Panc1 (cell line): ENCODE results near the gene NUB1. TPM values are rescaled to one million over a fixed set of nuclear protein-coding genes. Genes with fewer than 3 reads are reported as not detected.
A peak's percentile ranks its signal among the peaks of the same experiment; 100 is the strongest.

Experiments
- ATAC-seq: fragments of 200-7000 bp; cut with Tn5 transposase; 2 replicates; pipeline ENCODE4 v1.9.1; 2020; ENCODE audit warnings: mild to moderate bottlenecking, moderate library complexity
- BruUV-seq: library from RNA; stranded (reverse); fragments of 400-500 nt; replicated peaks from 2 replicates; lab custom pipeline; 2021; lab: Mats Ljungman, UMichigan
- CTCF ChIA-PET: fragments of 300-600 bp; sonication (Branson Sonifier 250); formaldehyde crosslinking; loops from one replicate; lab custom pipeline; 2022; ENCODE audit warnings: antibody characterized with exemption; lab: Charles Lee
- POLR2A ChIA-PET: fragments of 300-600 bp; sonication (Branson Sonifier 250); formaldehyde crosslinking; loops from one replicate; lab custom pipeline; 2022; ENCODE audit warnings: antibody characterized with exemption; lab: Charles Lee
- DNase-seq: peaks from one replicate; pipeline ENCODE4 v3.0.0-alpha.2; 2010; ENCODE audit warnings: low read depth, low spot score
- H3K27ac ChIP-seq: 2 replicates; pipeline ENCODE4 v1.5.1; 2011; ENCODE audit warnings: mild to moderate bottlenecking, low read length, inconsistent platforms
- H3K27me3 ChIP-seq: fragments of 200-500 bp; sonication (Bioruptor generic); 2 replicates; pipeline ENCODE4 v1.6.0; 2014; ENCODE audit warnings: low read length, inconsistent platforms; ENCODE audit not compliant: control insufficient read depth, insufficient read depth
- H3K36me3 ChIP-seq: fragments of 200-500 bp; sonication (Bioruptor generic); 2 replicates; pipeline ENCODE4 v1.5.1; 2014; ENCODE audit warnings: inconsistent platforms, mild to moderate bottlenecking, low read length, moderate library complexity; ENCODE audit not compliant: control insufficient read depth, insufficient read depth
- H3K4me1 ChIP-seq: 2 replicates; pipeline ENCODE4 v1.5.1; 2011; ENCODE audit warnings: inconsistent platforms, mild to moderate bottlenecking, low read length, moderate library complexity; ENCODE audit not compliant: control insufficient read depth, insufficient read depth
- H3K4me3 ChIP-seq, 2 experiments: 2 replicates each; pipeline ENCODE4 v1.5.1; 2011 to 2012; ENCODE audit warnings: low read depth in 2 of 2, low read length in 2 of 2, mild to moderate bottlenecking in 2 of 2, inconsistent platforms in 1 of 2, moderate library complexity in 1 of 2
- H3K9me3 ChIP-seq: fragments of 200-500 bp; sonication (Bioruptor generic); 2 replicates; pipeline ENCODE4 v1.5.1; 2014; ENCODE audit warnings: low read depth, mild to moderate bottlenecking, inconsistent platforms, low read length, moderate library complexity; ENCODE audit not compliant: control insufficient read depth, insufficient read depth
- CTCF ChIP-seq: fragments of 450-650 bp; IDR thresholded peaks from 2 replicates; pipeline ENCODE4 v1.5.1; 2017; ENCODE audit warnings: mild to moderate bottlenecking
- POLR2AphosphoS5 ChIP-seq: IDR thresholded peaks from 2 replicates; pipeline ENCODE4 v1.6.1; 2012; ENCODE audit warnings: mild to moderate bottlenecking, low read depth, low read length, moderate library complexity
- REST ChIP-seq, 2 experiments: IDR thresholded peaks; 2 replicates each; pipeline ENCODE4 v1.6.1; 2011 to 2012; ENCODE audit warnings: low read depth in 2 of 2, control low read depth in 1 of 2, low read length in 1 of 2, mild to moderate bottlenecking in 1 of 2, moderate library complexity in 1 of 2; ENCODE audit not compliant: insufficient read depth in 1 of 2
- SIN3A ChIP-seq: IDR thresholded peaks from 2 replicates; pipeline ENCODE4 v1.6.1; 2012; ENCODE audit warnings: low read depth, mild to moderate bottlenecking, low read length, moderate library complexity, borderline replicate concordance; ENCODE audit not compliant: insufficient read depth
- TCF7L2 ChIP-seq: IDR thresholded peaks from 2 replicates; pipeline ENCODE4 v1.6.1; 2011; ENCODE audit warnings: mild to moderate bottlenecking, low read depth, low read length, inconsistent platforms
- in situ Hi-C: cut with HindIII; loops from 2 replicates; pipeline ENCODE4 v1.10.0; 2016; ENCODE audit warnings: low sequenced_read_pairs, low pct_unique_long_range_greater_than_20kb
- intact Hi-C: fragments of 100-400 bp; cut with micrococcal nuclease; formaldehyde crosslinking; loops from one replicate; pipeline ENCODE4 v1.10.0; 2022; ENCODE audit not compliant: unreplicated experiment
- total RNA-seq: library from RNA; stranded (reverse); gene quantifications from one replicate; pipeline ENCODE4 v1.2.1, GENCODE V29; 2021; ENCODE audit not compliant: unreplicated experiment

NUB1 gene
- total RNA-seq, 1 experiment from 2014 or later: 50.5 TPM

GRCh38 chr7:151342102-151342646, 562 bp downstream of the NUB1 start:
- in situ Hi-C loops: no loop called here
- peak overlapping the region; percentile 70 to 90 for H3K4me3 ChIP-seq
- no peak for ATAC-seq
- peak overlapping the region; percentile 88 for H3K27ac ChIP-seq
- ChIA-PET POLR2A (interaction anchor here (0.9 kb wide), 1 partner anchor 20 kb away, joined by 3 read pairs; no protein-coding TSS in a partner anchor), CTCF (interaction anchor here (0.6 to 1.7 kb wide), 3 partner anchors 8 to 54 kb away, joined by 3 to 9 read pairs (median 7); no protein-coding TSS in a partner anchor)
- TF ChIP-seq CTCF (no peak), SIN3A (no peak), REST (IDR thresholded peaks at IDR 0.05; ENCODE audit: insufficient read depth in 1 of 2, low read depth in 2 of 2, low read length in 1 of 2) (no peak), POLR2AphosphoS5 (no peak), TCF7L2 (no peak)
- DNase-seq: no peak
- peaks cover 13% of the 10 kb centered on the region; the same call in 1 of the 2 replicates for H3K36me3 ChIP-seq
- no peaks in the 10 kb centered on the region for H3K9me3 ChIP-seq
- no peaks in the 10 kb centered on the region for H3K27me3 ChIP-seq
- intact Hi-C loops: no loop called here
- no TSS peak for BruUV-seq
- H3K4me1 ChIP-seq: peaks cover 11% of the 10 kb centered on the region

DNA sequence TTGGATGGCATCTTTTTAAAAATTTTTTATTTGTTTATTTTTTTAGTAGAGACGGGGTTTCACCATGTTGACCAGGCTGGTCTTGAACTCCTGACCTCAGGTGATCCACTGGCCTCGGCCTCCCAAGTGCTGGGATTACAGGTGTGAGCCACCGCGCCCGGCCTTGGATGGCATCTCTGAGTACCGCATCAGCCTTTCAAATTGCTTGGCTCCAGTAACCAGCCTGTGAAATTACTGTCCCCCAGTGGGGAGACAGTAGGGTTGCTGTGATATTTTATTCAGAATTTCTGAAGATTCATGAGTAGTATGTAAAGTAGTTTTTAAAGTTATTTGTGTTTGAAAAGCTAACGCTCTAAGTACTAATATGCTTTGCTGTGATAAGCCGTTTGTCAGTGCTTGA, 1.2 kb downstream of the NUB1 start:
- Histone ChIP-seq H3K4me3 (peak overlapping the region; percentile 70 to 90), H3K9me3 (no peaks in the 10 kb centered on the region), H3K27me3 (no peaks in the 10 kb centered on the region), H3K27ac (peak overlapping the region; percentile 88), H3K36me3 (peaks cover 13% of the 10 kb centered on the region; the same call in 1 of the 2 replicates), H3K4me1 (peaks cover 11% of the 10 kb centered on the region)
- no peak for DNase-seq
- in situ Hi-C loops: no loop called here
- no peak for TF ChIP-seq SIN3A
- TF ChIP-seq TCF7L2: no peak
- TF ChIP-seq REST (IDR thresholded peaks at IDR 0.05; ENCODE audit: insufficient read depth in 1 of 2, low read depth in 2 of 2, low read length in 1 of 2): no peak
- no peak; the same call in 1 of the 2 replicates for TF ChIP-seq CTCF
- TF ChIP-seq POLR2AphosphoS5: no peak
- CTCF ChIA-PET: interaction anchor here (0.6 kb wide), 1 partner anchor 105 kb away, joined by 3 read pairs; no protein-coding TSS in a partner anchor
- no TSS peak for BruUV-seq
- intact Hi-C loops: no loop called here
- POLR2A ChIA-PET: interaction anchor here (0.9 kb wide), 1 partner anchor 21 kb away, joined by 3 read pairs; no protein-coding TSS in a partner anchor
- ATAC-seq: no peak
